ENCODE data around the gene ANO7.

The ANO7 gene

DNA sequence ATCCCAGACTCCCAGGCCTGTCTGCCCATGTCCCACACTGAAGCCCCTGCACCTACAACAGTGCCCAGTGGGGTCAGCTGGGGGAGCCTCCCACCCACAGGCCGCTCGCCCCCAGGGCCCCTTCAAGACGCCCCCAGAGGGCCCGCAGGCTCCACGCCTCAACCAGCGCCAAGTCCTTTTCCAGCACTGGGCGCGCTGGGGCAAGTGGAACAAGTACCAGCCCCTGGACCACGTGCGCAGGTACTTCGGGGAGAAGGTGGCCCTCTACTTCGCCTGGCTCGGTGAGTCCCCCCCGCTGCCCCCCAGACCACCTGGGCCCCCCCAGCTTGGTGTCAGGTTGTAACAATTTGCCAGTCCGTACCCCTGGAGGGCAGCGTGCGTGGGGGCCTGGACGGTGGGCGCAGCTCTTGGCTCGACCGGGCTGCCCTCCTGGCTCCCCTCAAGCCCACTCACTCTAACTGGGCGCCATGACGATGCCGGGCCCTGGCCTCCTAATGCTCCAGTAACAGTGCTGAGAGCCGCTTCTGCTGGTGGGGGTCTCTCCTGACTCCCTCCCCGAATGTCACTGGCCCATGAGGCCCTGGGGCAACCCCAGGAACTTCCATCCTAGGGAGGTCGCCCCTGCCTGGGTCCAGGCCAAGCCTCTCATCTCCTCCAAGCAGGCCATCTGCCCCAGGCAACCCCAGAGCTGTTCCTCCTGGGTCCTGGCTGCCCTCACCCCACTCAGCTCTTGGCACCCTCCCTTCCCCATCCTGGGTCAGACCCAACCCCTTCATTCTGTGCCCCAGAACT is 14.9 kb downstream of the ANO7 start:
- Histone ChIP-seq H3K36me3 (ENCODE audit: insufficient read depth, low read length) (no peaks in the 10 kb centered on the region), H3K9me3 (ENCODE audit: low read depth, low read length) (no peaks in the 10 kb centered on the region), H3K4me3 (no peak overlapping the region), H3K27ac (no peak overlapping the region), H3K9ac (ENCODE audit: insufficient read length) (no peak overlapping the region)
- TF ChIP-seq FOXP2 (optimal IDR thresholded peaks at IDR 0.05; ENCODE audit: control extremely low read depth, extremely low read length, insufficient read depth) (no peak), EZH2 (IDR thresholded peaks at IDR 0.05) (no peak)
- DNase-seq (ENCODE audit: low read depth, low spot score): no peak

DNA sequence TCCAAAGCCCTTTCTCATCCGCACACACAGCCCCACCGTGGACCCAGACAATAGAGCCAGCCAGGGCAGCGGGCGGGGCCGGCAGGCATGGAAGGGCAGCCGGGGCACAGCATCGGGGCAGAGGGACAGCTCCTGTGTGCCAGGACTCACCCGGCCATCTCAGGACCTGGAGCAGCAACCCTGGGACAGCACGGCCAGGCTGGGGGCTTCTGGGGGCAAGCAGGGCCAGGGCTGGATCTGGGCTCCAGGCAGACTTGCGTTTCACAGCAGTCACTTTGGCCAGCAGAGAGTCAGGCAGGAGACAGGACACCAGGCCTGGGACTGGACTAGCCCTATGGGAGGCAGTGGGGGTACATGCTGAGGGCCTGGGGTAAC is 15.5 kb downstream of the ANO7 start:
- Histone ChIP-seq H3K4me3 (no peak overlapping the region), H3K9me3 (ENCODE audit: low read depth, low read length) (no peaks in the 10 kb centered on the region), H3K36me3 (ENCODE audit: insufficient read depth, low read length) (no peaks in the 10 kb centered on the region), H3K9ac (ENCODE audit: insufficient read length) (no peak overlapping the region), H3K27ac (no peak overlapping the region)
- TF ChIP-seq EZH2 (IDR thresholded peaks at IDR 0.05) (no peak), FOXP2 (optimal IDR thresholded peaks at IDR 0.05; ENCODE audit: control extremely low read depth, extremely low read length, insufficient read depth) (no peak), POLR2AphosphoS5 (IDR thresholded peaks at IDR 0.05; ENCODE audit: borderline replicate concordance, low read depth, low read length) (no peak)
- no peak for DNase-seq (ENCODE audit: low read depth, low spot score)

DNA sequence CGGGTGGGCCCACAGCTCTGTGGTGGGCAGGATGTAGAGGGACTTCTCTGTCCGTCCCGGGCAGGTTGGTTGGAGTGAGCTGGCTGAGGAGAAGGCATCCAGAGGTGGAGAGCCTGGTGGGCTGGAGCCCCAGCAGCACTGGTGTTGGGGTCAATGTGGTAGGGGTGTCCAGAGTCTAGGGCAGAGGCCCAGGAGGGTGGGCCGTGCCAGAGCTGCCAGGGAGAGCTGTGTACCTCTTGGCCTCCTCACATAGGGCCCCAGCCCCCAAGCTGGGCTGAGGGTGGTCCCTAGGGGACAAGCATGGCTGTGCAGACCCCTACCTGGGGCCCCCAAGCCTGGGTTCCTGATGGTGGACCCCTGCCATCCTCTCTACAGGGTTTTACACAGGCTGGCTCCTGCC is 16.0 kb downstream of the ANO7 start:
- no peaks in the 10 kb centered on the region for H3K36me3 ChIP-seq (ENCODE audit: insufficient read depth, low read length)
- H3K9me3 ChIP-seq (ENCODE audit: low read depth, low read length): no peaks in the 10 kb centered on the region
- no peak overlapping the region for H3K9ac ChIP-seq (ENCODE audit: insufficient read length)
- H3K4me3 ChIP-seq: no peak overlapping the region
- DNase-seq (ENCODE audit: low read depth, low spot score): no peak
- no peak for TF ChIP-seq POLR2AphosphoS5 (IDR thresholded peaks at IDR 0.05; ENCODE audit: borderline replicate concordance, low read depth, low read length)
- no peak for TF ChIP-seq FOXP2 (optimal IDR thresholded peaks at IDR 0.05; ENCODE audit: control extremely low read depth, extremely low read length, insufficient read depth)
- H3K27ac ChIP-seq: no peak overlapping the region

DNA sequence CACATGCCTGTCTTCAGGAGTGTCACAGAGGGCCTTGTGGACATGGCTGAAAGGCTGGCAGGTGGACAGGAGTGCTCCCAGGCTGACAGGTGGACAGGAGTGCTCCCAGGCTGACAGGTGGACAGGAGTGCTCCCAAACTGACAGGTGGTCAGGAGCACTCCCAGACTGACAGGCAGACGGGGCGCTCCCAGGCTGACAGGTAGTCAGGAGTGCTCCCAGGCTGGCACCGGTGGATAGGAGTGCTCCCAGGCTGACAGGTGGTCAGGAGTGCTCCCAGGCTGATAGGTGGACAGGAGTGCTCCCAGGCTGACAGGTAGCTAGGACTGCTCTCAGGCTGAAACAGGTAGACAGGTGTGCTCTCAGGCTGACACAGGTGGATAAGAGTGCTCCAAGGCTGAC is 16.6 kb downstream of the ANO7 start:
- Histone ChIP-seq H3K9me3 (ENCODE audit: low read depth, low read length) (no peaks in the 10 kb centered on the region), H3K27ac (no peak overlapping the region), H3K9ac (ENCODE audit: insufficient read length) (no peak overlapping the region), H3K36me3 (ENCODE audit: insufficient read depth, low read length) (no peaks in the 10 kb centered on the region), H3K4me3 (no peak overlapping the region)
- DNase-seq (ENCODE audit: low read depth, low spot score): no peak
- TF ChIP-seq FOXP2 (optimal IDR thresholded peaks at IDR 0.05; ENCODE audit: control extremely low read depth, extremely low read length, insufficient read depth) (no peak), POLR2AphosphoS5 (IDR thresholded peaks at IDR 0.05; ENCODE audit: borderline replicate concordance, low read depth, low read length) (no peak), EZH2 (IDR thresholded peaks at IDR 0.05) (no peak)

DNA sequence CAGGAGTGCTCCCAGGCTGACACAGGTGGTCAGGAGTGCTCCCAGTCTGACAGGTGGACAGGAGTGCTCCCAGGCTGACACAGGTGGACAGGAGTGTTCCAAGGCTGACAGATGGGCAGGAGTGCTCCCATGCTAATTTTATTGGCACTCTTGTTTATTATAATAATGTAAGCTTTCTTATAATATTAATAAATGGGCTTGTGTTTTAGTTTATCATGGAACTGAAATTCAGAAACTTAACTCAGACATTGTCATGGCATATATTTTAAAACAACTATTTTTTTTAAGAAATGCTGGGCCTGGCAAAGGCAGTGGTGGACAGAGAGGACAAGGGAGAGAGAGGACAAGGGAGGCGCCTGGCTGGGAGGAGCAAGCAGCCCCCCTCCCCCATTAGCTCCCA is 18.7 kb downstream of the ANO7 start:
- Histone ChIP-seq H3K27ac (no peak overlapping the region), H3K9me3 (ENCODE audit: low read depth, low read length) (no peaks in the 10 kb centered on the region), H3K36me3 (ENCODE audit: insufficient read depth, low read length) (no peaks in the 10 kb centered on the region), H3K9ac (ENCODE audit: insufficient read length) (no peak overlapping the region), H3K4me3 (no peak overlapping the region)
- TF ChIP-seq POLR2AphosphoS5 (IDR thresholded peaks at IDR 0.05; ENCODE audit: borderline replicate concordance, low read depth, low read length): no peak
- no peak for TF ChIP-seq FOXP2 (optimal IDR thresholded peaks at IDR 0.05; ENCODE audit: control extremely low read depth, extremely low read length, insufficient read depth)
- TF ChIP-seq EZH2 (IDR thresholded peaks at IDR 0.05): no peak
- DNase-seq (ENCODE audit: low read depth, low spot score): no peak

DNA sequence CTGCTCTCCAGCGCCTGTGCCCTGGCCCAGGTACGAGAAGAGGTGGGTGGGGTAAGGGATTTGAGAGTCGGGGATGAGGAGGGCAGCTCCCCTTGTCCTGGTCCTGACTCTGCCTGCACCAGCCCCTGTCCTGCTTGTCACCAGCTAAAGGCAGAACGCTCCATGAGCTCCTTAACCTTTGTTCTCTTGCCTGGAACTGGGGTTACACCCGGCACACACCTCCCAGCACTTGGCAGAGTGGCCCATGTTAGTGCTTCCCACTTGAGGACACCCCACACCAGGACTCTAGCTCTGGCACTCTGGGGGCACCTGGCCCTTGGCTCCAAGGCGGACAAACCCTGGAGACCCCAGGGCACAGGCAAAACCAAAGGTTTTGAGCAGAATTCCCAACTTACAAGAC is 19.2 kb downstream of the ANO7 start:
- Histone ChIP-seq H3K27ac (no peak overlapping the region), H3K9me3 (ENCODE audit: low read depth, low read length) (no peaks in the 10 kb centered on the region), H3K9ac (ENCODE audit: insufficient read length) (no peak overlapping the region), H3K36me3 (ENCODE audit: insufficient read depth, low read length) (no peaks in the 10 kb centered on the region), H3K4me3 (no peak overlapping the region)
- DNase-seq (ENCODE audit: low read depth, low spot score): no peak
- no peak for TF ChIP-seq FOXP2 (optimal IDR thresholded peaks at IDR 0.05; ENCODE audit: control extremely low read depth, extremely low read length, insufficient read depth)
- no peak for TF ChIP-seq EZH2 (IDR thresholded peaks at IDR 0.05)
- no peak for TF ChIP-seq POLR2AphosphoS5 (IDR thresholded peaks at IDR 0.05; ENCODE audit: borderline replicate concordance, low read depth, low read length)

DNA sequence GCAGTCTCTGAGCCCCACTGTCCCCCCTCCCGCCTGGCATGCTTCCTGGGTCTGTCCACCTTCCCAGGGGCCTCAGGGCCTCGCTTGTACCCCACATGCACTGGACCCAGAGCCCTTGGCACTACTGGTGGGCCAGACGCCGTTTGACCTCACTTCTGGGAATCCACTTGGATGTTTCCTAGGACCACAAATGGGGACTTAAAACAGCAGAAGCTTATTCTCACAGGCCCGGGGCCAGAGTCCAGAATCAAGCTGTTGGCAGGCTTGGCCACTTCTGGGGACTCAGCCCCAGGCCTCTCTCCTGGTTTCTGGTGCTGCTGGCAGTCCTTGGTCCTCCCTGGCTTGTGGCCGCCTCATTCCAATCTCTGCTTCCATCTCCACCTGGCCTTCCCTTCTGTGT is 19.6 kb downstream of the ANO7 start:
- H3K4me3 ChIP-seq: no peak overlapping the region
- no peak for DNase-seq (ENCODE audit: low read depth, low spot score)
- no peaks in the 10 kb centered on the region for H3K36me3 ChIP-seq (ENCODE audit: insufficient read depth, low read length)
- no peak overlapping the region for H3K27ac ChIP-seq
- H3K9me3 ChIP-seq (ENCODE audit: low read depth, low read length): no peaks in the 10 kb centered on the region
- TF ChIP-seq FOXP2 (optimal IDR thresholded peaks at IDR 0.05; ENCODE audit: control extremely low read depth, extremely low read length, insufficient read depth) (no peak), POLR2AphosphoS5 (IDR thresholded peaks at IDR 0.05; ENCODE audit: borderline replicate concordance, low read depth, low read length) (no peak), EZH2 (IDR thresholded peaks at IDR 0.05) (no peak)
- H3K9ac ChIP-seq (ENCODE audit: insufficient read length): no peak overlapping the region

DNA sequence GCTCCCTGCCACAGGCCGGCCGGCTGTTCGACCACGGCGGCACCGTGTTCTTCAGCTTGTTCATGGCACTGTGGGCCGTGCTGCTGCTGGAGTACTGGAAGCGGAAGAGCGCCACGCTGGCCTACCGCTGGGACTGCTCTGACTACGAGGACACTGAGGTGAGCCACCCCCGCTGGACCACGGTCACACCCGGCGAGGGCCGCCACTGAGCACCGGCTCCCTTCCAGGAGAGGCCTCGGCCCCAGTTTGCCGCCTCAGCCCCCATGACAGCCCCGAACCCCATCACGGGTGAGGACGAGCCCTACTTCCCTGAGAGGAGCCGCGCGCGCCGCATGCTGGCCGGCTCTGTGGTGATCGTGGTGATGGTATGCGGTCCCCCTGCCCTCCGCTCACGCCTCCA is 20.8 kb downstream of the ANO7 start:
- no peak overlapping the region for H3K9ac ChIP-seq (ENCODE audit: insufficient read length)
- H3K27ac ChIP-seq: no peak overlapping the region
- H3K9me3 ChIP-seq (ENCODE audit: low read depth, low read length): no peaks in the 10 kb centered on the region
- DNase-seq (ENCODE audit: low read depth, low spot score): no peak
- H3K4me3 ChIP-seq: no peak overlapping the region
- H3K36me3 ChIP-seq (ENCODE audit: insufficient read depth, low read length): no peaks in the 10 kb centered on the region
- TF ChIP-seq EZH2 (IDR thresholded peaks at IDR 0.05): no peak
- TF ChIP-seq FOXP2 (optimal IDR thresholded peaks at IDR 0.05; ENCODE audit: control extremely low read depth, extremely low read length, insufficient read depth): no peak
- no peak for TF ChIP-seq POLR2AphosphoS5 (IDR thresholded peaks at IDR 0.05; ENCODE audit: borderline replicate concordance, low read depth, low read length)

DNA sequence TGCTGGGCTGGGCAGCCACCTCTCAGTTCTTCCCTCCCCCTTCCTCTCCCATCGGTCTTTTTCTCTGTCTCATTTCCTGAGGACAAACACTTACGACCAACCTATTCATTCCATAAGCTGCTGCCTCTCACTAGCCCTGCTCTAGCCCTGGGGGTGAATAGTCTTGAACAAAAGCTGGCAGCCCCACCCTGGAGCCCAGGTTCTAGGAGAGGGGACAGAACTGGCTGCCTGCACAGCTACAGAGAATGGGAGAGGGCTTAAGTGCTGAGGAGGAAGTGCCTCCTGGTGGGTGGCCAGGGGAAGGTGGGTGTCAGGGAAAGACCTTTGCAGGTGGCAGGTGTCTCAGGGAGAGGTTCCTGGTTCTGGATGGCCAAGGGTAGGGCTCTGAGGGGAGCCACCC is 22.8 kb downstream of the ANO7 start:
- Histone ChIP-seq H3K36me3 (ENCODE audit: insufficient read depth, low read length) (no peaks in the 10 kb centered on the region), H3K9ac (ENCODE audit: insufficient read length) (no peak overlapping the region), H3K9me3 (ENCODE audit: low read depth, low read length) (no peaks in the 10 kb centered on the region), H3K27ac (no peak overlapping the region), H3K4me3 (no peak overlapping the region)
- no peak for DNase-seq (ENCODE audit: low read depth, low spot score)
- TF ChIP-seq POLR2AphosphoS5 (IDR thresholded peaks at IDR 0.05; ENCODE audit: borderline replicate concordance, low read depth, low read length) (no peak), EZH2 (IDR thresholded peaks at IDR 0.05) (no peak), FOXP2 (optimal IDR thresholded peaks at IDR 0.05; ENCODE audit: control extremely low read depth, extremely low read length, insufficient read depth) (no peak)

Measured in SK-N-MC (cell line).